ENCODE measurements around the gene GAL3ST1.

Gene GAL3ST1

GRCh38 chr22:30612789-30613188 lies 38.3 kb upstream of the GAL3ST1 start:
- Mint-ChIP-seq H3K27me3 (ENCODE audit: low read depth) (no peaks in the 10 kb centered on the region), H3K9me3 (no peaks in the 10 kb centered on the region), H3K36me3 (ENCODE audit: low read depth) (peaks cover 45% of the 10 kb centered on the region), H3K4me1 (peaks cover 10% of the 10 kb centered on the region), H3K27ac (no peak overlapping the region), H3K4me3 (no peak overlapping the region)
- TF ChIP-seq CTCF (IDR thresholded peaks at IDR 0.05; ENCODE audit: unreplicated experiment in 3 of 3): no peak

- Mint-ChIP-seq H3K4me3 (no peak overlapping the region), H3K36me3 (ENCODE audit: low read depth) (peaks cover 35% of the 10 kb centered on the region), H3K9me3 (no peaks in the 10 kb centered on the region), H3K27me3 (ENCODE audit: low read depth) (no peaks in the 10 kb centered on the region), H3K4me1 (peaks cover 22% of the 10 kb centered on the region), H3K27ac (peak overlapping the region in 2 of 3 experiments; percentile 13 to 48)
- TF ChIP-seq CTCF (IDR thresholded peaks at IDR 0.05; ENCODE audit: unreplicated experiment in 3 of 3): no peak
Measured at GRCh38 chr22:30611197-30611596, 36.7 kb upstream of the GAL3ST1 start.

- peak overlapping the region in 2 of 3 experiments; percentile 74 to 99 for H3K27ac Mint-ChIP-seq
- peaks cover 28% of the 10 kb centered on the region for H3K4me1 Mint-ChIP-seq
- no peaks in the 10 kb centered on the region for H3K9me3 Mint-ChIP-seq
- H3K27me3 Mint-ChIP-seq (ENCODE audit: low read depth): no peaks in the 10 kb centered on the region
- TF ChIP-seq CTCF (IDR thresholded peaks at IDR 0.05; ENCODE audit: unreplicated experiment in 3 of 3): no peak
- H3K4me3 Mint-ChIP-seq: no peak overlapping the region
- peaks cover 29% of the 10 kb centered on the region for H3K36me3 Mint-ChIP-seq (ENCODE audit: low read depth)
Measured at GRCh38 chr22:30610299-30610698, 35.8 kb upstream of the GAL3ST1 start.

- TF ChIP-seq CTCF (IDR thresholded peaks at IDR 0.05; ENCODE audit: unreplicated experiment in 3 of 3): no peak
- Mint-ChIP-seq H3K4me1 (peaks cover 28% of the 10 kb centered on the region), H3K4me3 (peak overlapping the region; percentile 76 to 80 (median 78)), H3K27ac (peak overlapping the region; percentile 64 to 99 (median 98)), H3K36me3 (ENCODE audit: low read depth) (peaks cover 24% of the 10 kb centered on the region), H3K27me3 (ENCODE audit: low read depth) (no peaks in the 10 kb centered on the region), H3K9me3 (no peaks in the 10 kb centered on the region)
Measured at GRCh38 chr22:30609260-30610185, 35.1 kb upstream of the GAL3ST1 start.

GRCh38 chr22:30607939-30608338 lies 33.5 kb upstream of the GAL3ST1 start:
- peak overlapping the region; percentile 90 to 91 (median 91) for H3K4me3 Mint-ChIP-seq
- peaks cover 28% of the 10 kb centered on the region for H3K4me1 Mint-ChIP-seq
- no peaks in the 10 kb centered on the region for H3K27me3 Mint-ChIP-seq (ENCODE audit: low read depth)
- H3K27ac Mint-ChIP-seq: peak overlapping the region; percentile 95 to 99 (median 98)
- peaks cover 15% of the 10 kb centered on the region for H3K36me3 Mint-ChIP-seq (ENCODE audit: low read depth)
- H3K9me3 Mint-ChIP-seq: no peaks in the 10 kb centered on the region
- TF ChIP-seq CTCF (IDR thresholded peaks at IDR 0.05; ENCODE audit: unreplicated experiment in 3 of 3): no peak

All from nephron (organoid).